SK-N-SH treated with all-trans-retinoic acid at 6 μM for 48 hours (cell line): ENCODE results near the gene C1QTNF4.

Source experiments
- ATAC-seq: fragments of 200-7000 bp; cut with Tn5 transposase; 3 replicates; pipeline ENCODE4 v1.9.1; 2020; ENCODE audit warnings: mild to moderate bottlenecking, moderate library complexity
- ARNTL ChIP-seq: fragments of 450-650 bp; formaldehyde crosslinking; IDR thresholded peaks from 2 replicates; pipeline ENCODE4 v1.5.0; 2020; ENCODE audit warnings: low read depth, mild to moderate bottlenecking, moderate library complexity, borderline replicate concordance
- BACH2 ChIP-seq: fragments of 250-450 bp; sonication (Bioruptor Pico); IDR thresholded peaks from 2 replicates; pipeline ENCODE4 v1.9.0; 2021; ENCODE audit warnings: mild to moderate bottlenecking, borderline replicate concordance
- CSDC2 ChIP-seq: fragments of 250-450 bp; sonication (Bioruptor Pico); IDR thresholded peaks from 2 replicates; pipeline ENCODE4 v1.5.0; 2020; ENCODE audit warnings: mild to moderate bottlenecking, moderate library complexity
- ESRRG ChIP-seq: fragments of 250-450 bp; sonication (Bioruptor Pico); IDR thresholded peaks from 2 replicates; pipeline ENCODE4 v1.6.1; 2021; ENCODE audit warnings: mild to moderate bottlenecking
- GLIS3 ChIP-seq: fragments of 250-450 bp; sonication (Bioruptor Pico); IDR thresholded peaks from 2 replicates; pipeline ENCODE4 v1.5.0; 2020; ENCODE audit warnings: mild to moderate bottlenecking, moderate library complexity
- ISL1 ChIP-seq: fragments of 250-450 bp; sonication (Bioruptor Pico); IDR thresholded peaks from 2 replicates; pipeline ENCODE4 v2.1.2; 2022; ENCODE audit warnings: mild to moderate bottlenecking, moderate library complexity
- OSR1 ChIP-seq: fragments of 250-450 bp; sonication (Bioruptor Pico); IDR thresholded peaks from 2 replicates; pipeline ENCODE4 v1.8.0; 2022; ENCODE audit warnings: moderate library complexity, mild to moderate bottlenecking, inconsistent platforms
- PPARA ChIP-seq: fragments of 250-450 bp; sonication (Bioruptor Pico); IDR thresholded peaks from 2 replicates; pipeline ENCODE4 v1.5.0; 2020; ENCODE audit warnings: mild to moderate bottlenecking, borderline replicate concordance
- RARB ChIP-seq: fragments of 250-450 bp; sonication (Bioruptor Pico); IDR thresholded peaks from 2 replicates; pipeline ENCODE4 v1.8.0; 2021; ENCODE audit warnings: mild to moderate bottlenecking, moderate library complexity
- TCF4 ChIP-seq: fragments of 250-450 bp; sonication (Bioruptor Pico); IDR thresholded peaks from 2 replicates; pipeline ENCODE4 v1.8.0; 2021; ENCODE audit warnings: mild to moderate bottlenecking, moderate library complexity, borderline replicate concordance
- TOX ChIP-seq: fragments of 250-450 bp; sonication (Bioruptor Pico); IDR thresholded peaks from 2 replicates; pipeline ENCODE4 v1.8.0; 2021; ENCODE audit warnings: mild to moderate bottlenecking, moderate library complexity, borderline replicate concordance
- ZC3H10 ChIP-seq: fragments of 250-450 bp; sonication (Bioruptor Pico); IDR thresholded peaks from 2 replicates; pipeline ENCODE4 v1.5.1; 2021; ENCODE audit warnings: mild to moderate bottlenecking, moderate library complexity
- ZFP3 ChIP-seq: fragments of 250-450 bp; sonication (Bioruptor Pico); IDR thresholded peaks from 2 replicates; pipeline ENCODE4 v1.5.0; 2020; ENCODE audit warnings: mild to moderate bottlenecking, moderate library complexity
- ZFP30 ChIP-seq: fragments of 450-650 bp; formaldehyde crosslinking; IDR thresholded peaks from 2 replicates; pipeline ENCODE4 v1.5.0; 2022; ENCODE audit warnings: mild to moderate bottlenecking, moderate library complexity
- ZNF565 ChIP-seq: fragments of 450-650 bp; formaldehyde crosslinking; conservative IDR thresholded peaks from 2 replicates; pipeline ENCODE4 v1.5.0; 2020; ENCODE audit warnings: low read depth, mild to moderate bottlenecking, moderate library complexity
- ZNF70 ChIP-seq: fragments of 450-650 bp; formaldehyde crosslinking; IDR thresholded peaks from 2 replicates; pipeline ENCODE4 v1.5.0; 2020; ENCODE audit warnings: mild to moderate bottlenecking, moderate library complexity
- ZNF8 ChIP-seq: fragments of 450-650 bp; formaldehyde crosslinking; IDR thresholded peaks from 2 replicates; pipeline ENCODE4 v1.5.0; 2020; ENCODE audit warnings: mild to moderate bottlenecking, moderate library complexity
- TF ChIP-seq, protein P1 (sequence below): fragments of 250-450 bp; sonication (Bioruptor Pico); IDR thresholded peaks from 2 replicates; pipeline ENCODE4 v1.5.1; 2020; ENCODE audit warnings: low read depth, mild to moderate bottlenecking, moderate library complexity
- TF ChIP-seq, protein P2 (sequence below): fragments of 250-450 bp; sonication (Bioruptor Pico); IDR thresholded peaks from 2 replicates; pipeline ENCODE4 v1.5.0; 2020; ENCODE audit warnings: mild to moderate bottlenecking, moderate library complexity
- TF ChIP-seq, protein P3 (sequence below): fragments of 250-450 bp; sonication (Bioruptor Pico); IDR thresholded peaks from 2 replicates; pipeline ENCODE4 v1.8.0; 2021; ENCODE audit warnings: low read depth, mild to moderate bottlenecking, moderate library complexity, borderline replicate concordance
- TF ChIP-seq, protein P4 (sequence below): fragments of 250-450 bp; sonication (Bioruptor Pico); IDR thresholded peaks from 2 replicates; pipeline ENCODE4 v1.8.0; 2020; ENCODE audit warnings: mild to moderate bottlenecking, moderate library complexity, borderline replicate concordance

C1QTNF4 gene

DNA sequence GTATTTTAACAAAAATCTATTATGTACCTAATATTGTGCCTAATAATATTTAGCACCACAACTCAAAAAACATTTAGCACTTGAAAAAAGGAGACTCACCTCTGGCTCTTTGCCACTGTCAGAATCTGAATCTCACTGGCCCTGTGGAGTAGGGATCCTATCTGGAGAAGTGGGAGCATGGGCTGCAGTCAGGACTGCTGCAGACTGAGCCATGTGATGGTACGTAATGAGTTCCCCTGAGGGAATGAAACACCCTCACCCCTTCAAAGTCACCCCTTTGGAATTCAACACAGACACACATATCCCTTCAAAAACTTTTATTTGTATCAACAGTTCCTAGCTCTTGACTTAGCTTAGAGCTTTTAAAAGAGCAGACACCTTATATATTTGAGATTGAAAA, 22.3 kb downstream of the C1QTNF4 start:
- no peak for TF ChIP-seq OSR1 (CRISPR knock-in tag)
- TF ChIP-seq ZFP3, result no peak
- TF ChIP-seq RARB (CRISPR knock-in tag), result no peak
- TF ChIP-seq, protein P1, sequence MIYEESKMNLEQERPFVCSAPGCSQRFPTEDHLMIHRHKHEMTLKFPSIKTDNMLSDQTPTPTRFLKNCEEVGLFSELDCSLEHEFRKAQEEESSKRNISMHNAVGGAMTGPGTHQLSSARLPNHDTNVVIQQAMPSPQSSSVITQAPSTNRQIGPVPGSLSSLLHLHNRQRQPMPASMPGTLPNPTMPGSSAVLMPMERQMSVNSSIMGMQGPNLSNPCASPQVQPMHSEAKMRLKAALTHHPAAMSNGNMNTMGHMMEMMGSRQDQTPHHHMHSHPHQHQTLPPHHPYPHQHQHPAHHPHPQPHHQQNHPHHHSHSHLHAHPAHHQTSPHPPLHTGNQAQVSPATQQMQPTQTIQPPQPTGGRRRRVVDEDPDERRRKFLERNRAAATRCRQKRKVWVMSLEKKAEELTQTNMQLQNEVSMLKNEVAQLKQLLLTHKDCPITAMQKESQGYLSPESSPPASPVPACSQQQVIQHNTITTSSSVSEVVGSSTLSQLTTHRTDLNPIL (CRISPR knock-in tag), result no peak
- no peak for TF ChIP-seq ZNF70 (CRISPR knock-in tag)
- no peak for TF ChIP-seq ZC3H10 (CRISPR knock-in tag)
- no peak for TF ChIP-seq ZNF8 (CRISPR knock-in tag)
- TF ChIP-seq TOX (CRISPR knock-in tag), result no peak
- TF ChIP-seq PPARA (CRISPR knock-in tag), result no peak
- peak; percentile 39; the same call in 2 of the 3 replicates for ATAC-seq

DNA sequence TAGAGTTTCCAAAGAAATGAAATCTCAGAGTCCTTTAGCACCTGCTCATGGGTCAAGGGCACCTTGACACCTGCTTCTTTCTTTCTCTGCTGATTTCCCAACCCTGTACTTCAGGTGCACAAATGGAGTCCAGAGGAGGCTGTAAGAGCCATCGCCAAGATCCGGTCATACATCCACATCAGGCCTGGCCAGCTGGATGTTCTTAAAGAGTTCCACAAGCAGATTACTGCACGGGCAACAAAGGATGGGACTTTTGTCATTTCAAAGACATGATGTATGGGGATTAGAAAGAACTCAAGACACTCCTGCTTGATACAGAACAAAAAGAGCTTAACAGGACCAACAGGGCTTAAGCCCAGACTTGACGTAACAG, 22.9 kb downstream of the C1QTNF4 start:
- ATAC-seq, result no peak
- TF ChIP-seq ZNF8 (CRISPR knock-in tag), result no peak
- no peak for TF ChIP-seq ARNTL (CRISPR knock-in tag)
- TF ChIP-seq PPARA (CRISPR knock-in tag), result no peak
- TF ChIP-seq ESRRG (CRISPR knock-in tag), result no peak
- TF ChIP-seq, protein P1 (CRISPR knock-in tag), result no peak
- TF ChIP-seq ZFP30, result no peak
- TF ChIP-seq, protein P2, sequence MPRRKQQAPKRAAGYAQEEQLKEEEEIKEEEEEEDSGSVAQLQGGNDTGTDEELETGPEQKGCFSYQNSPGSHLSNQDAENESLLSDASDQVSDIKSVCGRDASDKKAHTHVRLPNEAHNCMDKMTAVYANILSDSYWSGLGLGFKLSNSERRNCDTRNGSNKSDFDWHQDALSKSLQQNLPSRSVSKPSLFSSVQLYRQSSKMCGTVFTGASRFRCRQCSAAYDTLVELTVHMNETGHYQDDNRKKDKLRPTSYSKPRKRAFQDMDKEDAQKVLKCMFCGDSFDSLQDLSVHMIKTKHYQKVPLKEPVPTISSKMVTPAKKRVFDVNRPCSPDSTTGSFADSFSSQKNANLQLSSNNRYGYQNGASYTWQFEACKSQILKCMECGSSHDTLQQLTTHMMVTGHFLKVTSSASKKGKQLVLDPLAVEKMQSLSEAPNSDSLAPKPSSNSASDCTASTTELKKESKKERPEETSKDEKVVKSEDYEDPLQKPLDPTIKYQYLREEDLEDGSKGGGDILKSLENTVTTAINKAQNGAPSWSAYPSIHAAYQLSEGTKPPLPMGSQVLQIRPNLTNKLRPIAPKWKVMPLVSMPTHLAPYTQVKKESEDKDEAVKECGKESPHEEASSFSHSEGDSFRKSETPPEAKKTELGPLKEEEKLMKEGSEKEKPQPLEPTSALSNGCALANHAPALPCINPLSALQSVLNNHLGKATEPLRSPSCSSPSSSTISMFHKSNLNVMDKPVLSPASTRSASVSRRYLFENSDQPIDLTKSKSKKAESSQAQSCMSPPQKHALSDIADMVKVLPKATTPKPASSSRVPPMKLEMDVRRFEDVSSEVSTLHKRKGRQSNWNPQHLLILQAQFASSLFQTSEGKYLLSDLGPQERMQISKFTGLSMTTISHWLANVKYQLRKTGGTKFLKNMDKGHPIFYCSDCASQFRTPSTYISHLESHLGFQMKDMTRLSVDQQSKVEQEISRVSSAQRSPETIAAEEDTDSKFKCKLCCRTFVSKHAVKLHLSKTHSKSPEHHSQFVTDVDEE (CRISPR knock-in tag), result no peak

DNA sequence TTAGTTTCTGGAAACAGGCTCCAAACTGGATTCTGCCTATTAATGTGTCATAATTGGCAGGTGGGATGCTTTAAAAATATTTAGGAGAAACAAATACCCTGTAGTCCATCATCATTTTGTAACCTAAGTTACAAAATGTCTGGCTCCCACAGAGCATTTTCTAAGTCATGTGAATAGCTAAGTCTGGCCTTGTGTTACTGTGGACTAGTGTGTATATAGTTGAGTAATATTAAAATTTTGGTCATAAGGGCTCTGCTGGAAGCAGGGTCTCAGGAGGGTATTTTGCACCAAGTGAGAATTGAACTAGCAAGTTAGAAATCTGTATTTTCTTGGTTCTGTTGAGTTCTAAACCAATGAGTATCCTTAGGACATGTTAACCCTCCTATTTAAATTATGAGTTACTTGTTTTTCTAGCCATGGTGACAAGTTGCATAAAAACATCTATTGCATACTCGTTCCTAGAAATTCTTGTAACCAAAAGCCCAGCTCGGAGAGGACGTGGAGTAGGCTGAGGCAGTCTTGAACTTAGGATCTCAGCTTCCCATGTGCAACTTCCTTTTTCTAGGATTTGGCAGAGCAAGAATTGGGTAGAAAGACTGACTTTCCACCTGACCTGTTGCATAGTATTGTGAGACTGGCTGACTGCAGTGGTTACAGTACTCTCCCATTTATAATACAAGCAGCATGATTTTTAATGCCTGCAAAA, 23.4 kb downstream of the C1QTNF4 start:
- TF ChIP-seq TOX (CRISPR knock-in tag), result no peak
- TF ChIP-seq ZNF8 (CRISPR knock-in tag), result no peak
- no peak for TF ChIP-seq ARNTL (CRISPR knock-in tag)
- no peak for TF ChIP-seq OSR1 (CRISPR knock-in tag)
- TF ChIP-seq ZC3H10 (CRISPR knock-in tag), result no peak
- TF ChIP-seq GLIS3 (CRISPR knock-in tag), result no peak
- no peak for TF ChIP-seq ZFP30
- TF ChIP-seq, protein P2 (CRISPR knock-in tag), result no peak
- TF ChIP-seq ZFP3, result no peak
- no peak for TF ChIP-seq ZNF70 (CRISPR knock-in tag)
- TF ChIP-seq, protein P1 (CRISPR knock-in tag), result no peak
- TF ChIP-seq ISL1, result no peak
- TF ChIP-seq TCF4 (CRISPR knock-in tag), result no peak
- no peak for TF ChIP-seq ESRRG (CRISPR knock-in tag)
- no peak for TF ChIP-seq BACH2
- TF ChIP-seq, protein P3, sequence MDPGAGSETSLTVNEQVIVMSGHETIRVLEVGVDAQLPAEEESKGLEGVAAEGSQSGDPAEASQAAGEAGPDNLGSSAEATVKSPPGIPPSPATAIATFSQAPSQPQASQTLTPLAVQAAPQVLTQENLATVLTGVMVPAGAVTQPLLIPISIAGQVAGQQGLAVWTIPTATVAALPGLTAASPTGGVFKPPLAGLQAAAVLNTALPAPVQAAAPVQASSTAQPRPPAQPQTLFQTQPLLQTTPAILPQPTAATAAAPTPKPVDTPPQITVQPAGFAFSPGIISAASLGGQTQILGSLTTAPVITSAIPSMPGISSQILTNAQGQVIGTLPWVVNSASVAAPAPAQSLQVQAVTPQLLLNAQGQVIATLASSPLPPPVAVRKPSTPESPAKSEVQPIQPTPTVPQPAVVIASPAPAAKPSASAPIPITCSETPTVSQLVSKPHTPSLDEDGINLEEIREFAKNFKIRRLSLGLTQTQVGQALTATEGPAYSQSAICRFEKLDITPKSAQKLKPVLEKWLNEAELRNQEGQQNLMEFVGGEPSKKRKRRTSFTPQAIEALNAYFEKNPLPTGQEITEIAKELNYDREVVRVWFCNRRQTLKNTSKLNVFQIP (CRISPR knock-in tag), result no peak
- TF ChIP-seq, protein P4, sequence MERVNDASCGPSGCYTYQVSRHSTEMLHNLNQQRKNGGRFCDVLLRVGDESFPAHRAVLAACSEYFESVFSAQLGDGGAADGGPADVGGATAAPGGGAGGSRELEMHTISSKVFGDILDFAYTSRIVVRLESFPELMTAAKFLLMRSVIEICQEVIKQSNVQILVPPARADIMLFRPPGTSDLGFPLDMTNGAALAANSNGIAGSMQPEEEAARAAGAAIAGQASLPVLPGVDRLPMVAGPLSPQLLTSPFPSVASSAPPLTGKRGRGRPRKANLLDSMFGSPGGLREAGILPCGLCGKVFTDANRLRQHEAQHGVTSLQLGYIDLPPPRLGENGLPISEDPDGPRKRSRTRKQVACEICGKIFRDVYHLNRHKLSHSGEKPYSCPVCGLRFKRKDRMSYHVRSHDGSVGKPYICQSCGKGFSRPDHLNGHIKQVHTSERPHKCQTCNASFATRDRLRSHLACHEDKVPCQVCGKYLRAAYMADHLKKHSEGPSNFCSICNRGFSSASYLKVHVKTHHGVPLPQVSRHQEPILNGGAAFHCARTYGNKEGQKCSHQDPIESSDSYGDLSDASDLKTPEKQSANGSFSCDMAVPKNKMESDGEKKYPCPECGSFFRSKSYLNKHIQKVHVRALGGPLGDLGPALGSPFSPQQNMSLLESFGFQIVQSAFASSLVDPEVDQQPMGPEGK (CRISPR knock-in tag), result no peak
- TF ChIP-seq CSDC2, result no peak
- no peak for TF ChIP-seq ZNF565
- no peak for TF ChIP-seq PPARA (CRISPR knock-in tag)
- TF ChIP-seq, all 23 proteins: peak for 0
- no peak for ATAC-seq
